A204.1 (cell line): ENCODE results near the gene NAA16.
"Not testable (repeated sequence)": the region's sequence is repeated elsewhere in the genome, so short reads cannot be mapped to it uniquely, and the experiment has no call there.

Experiments used
- FAIRE-seq: peaks from 2 replicates; lab custom pipeline; 2012; peaks lifted over from hg19 to GRCh38; lab: Jason Lieb, UNC

The NAA16 gene

DNA sequence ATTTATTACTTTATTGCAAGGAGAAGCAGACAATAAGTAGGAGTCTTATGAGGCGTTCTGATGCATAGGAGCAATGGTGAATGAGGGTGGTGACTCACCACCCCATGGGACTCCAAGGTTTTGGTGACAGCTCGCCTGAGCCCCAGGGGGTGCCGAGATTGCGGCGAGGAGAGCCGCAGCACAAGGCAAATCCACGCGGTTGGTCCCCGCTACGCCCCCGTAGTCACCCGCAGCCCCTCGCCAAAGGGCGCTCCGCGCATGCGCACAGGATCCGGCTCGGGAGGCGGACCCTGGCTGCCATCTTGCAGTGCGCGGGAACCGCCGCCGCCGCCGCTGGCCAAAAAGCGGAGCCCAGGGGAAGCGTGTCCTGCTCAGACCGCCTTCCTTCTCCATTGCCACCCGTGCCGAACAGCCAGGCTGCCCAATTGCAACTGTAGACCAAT is at the start of gene NAA16:
Gene NAA16, plus strand, starts transcription at position 305 of the 443 bp plus-strand sequence. CDS start 262 bp downstream, outside the sequence.
- FAIRE-seq = no peak

DNA sequence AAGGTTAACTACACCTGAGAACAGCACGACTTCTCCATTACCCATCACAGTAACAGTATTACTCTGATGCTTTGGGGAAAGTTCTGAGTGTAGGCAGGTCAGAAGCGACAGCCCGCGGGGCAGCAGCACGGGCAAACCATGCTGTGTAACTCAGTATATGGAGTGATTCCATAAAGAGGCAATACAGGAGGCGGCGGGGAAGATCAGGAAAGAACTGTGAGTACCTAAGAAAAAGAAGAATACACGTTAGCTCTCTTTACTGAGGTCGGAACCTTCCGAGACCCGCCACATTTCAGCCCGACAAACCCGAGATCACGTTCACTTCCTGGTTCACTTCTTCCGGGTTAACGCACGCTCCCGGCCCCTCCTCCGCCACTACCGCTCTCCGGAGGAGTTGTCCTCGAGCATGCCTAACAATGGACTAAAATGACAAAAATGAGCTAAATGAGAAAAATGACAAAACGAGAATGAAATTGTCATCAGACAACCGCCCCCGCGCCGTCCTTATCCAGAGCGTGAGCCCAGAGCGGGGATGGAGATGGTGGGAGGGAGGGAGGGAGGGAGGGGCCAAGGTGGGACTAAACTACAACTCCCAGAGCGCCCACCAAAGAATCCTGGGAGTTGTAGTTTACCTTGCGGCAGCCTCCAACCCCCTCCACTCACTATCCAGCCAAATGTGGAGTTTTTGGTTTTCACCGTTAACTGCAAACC is 47.7 kb upstream of the NAA16 start, which contains the start of gene MTRF1:
Gene MTRF1, minus strand, starts transcription at position 316 of the 711 bp plus-strand sequence. CDS start 2,669 bp downstream, outside the sequence.
- FAIRE-seq = no peak

DNA sequence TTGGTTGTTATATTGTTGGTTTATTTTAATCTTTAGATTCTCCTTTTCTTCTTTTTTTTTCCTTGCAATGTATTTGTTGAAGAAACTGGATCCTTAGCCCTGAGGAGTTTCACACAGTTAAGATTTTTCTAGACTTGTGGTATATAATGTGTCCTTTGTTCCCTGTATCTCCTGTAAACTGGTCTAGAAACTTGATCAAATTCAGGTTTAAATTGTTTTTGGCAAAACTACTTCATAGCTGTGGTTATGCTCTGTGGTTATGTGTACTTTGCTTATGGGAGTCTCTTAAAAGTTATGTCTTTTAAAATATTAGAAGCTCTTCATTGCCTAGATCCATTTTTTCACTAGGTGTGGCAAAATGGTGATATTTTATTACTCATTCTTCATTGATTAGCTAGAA is 44.0 kb upstream of the NAA16 start:
- FAIRE-seq = no peak

DNA sequence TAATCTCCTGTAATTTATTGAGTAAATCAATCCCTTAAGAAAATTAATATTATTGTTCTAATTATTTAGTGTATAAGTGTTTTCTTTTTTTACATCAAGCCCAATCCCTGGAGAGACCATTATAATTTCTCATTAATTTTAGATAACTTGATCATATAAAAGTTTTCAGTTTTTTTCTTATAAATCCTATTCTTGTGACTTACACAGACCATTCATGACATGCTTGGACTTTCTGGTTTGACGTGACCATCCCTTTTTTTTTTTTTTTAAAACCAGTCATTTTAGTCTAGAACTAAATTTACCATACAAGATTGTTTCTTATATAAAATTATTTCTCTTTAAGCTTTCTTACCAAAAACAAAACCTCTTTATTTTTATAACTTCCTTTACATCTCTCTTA is 42.3 kb upstream of the NAA16 start:
- FAIRE-seq = peak; percentile 23

DNA sequence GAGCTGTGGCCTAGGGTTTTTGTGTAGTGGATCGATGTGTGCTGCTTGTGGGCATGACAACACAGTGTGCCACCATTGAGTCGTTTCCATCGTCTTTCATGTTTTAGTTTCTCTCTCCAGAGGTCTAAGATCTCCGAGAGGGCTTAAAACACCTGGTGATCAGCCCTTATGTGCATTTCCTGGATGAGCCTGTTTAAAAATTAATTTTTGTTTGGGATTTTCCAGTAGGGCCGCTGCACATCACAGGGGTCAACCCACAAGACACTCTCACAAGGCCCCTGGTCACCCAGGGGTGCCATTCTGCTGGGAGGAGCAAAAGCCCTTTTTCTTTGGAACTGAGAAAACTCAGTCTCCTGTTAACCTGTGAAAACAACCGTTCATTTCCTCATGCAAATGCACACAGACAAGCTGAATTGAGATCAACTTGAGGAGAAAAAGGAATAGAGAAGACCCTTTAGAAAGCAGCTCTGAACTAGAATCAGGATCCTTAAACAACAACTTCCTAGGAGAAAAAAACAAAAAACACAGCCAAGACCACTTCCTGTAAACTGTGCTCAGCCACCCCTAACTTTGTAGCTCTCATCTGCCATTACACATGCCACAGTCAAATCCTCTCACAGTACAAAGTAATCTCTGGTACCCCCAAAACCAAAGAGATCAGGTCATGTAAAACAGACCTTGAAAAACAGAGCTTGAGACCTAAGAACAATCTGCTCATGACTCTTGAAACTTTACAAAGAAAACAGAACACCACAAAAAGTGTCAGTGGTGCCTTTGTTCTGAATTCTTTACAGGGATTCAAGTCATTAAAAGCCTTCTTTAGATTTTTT is 39.4 kb upstream of the NAA16 start:
- no peak for FAIRE-seq

DNA sequence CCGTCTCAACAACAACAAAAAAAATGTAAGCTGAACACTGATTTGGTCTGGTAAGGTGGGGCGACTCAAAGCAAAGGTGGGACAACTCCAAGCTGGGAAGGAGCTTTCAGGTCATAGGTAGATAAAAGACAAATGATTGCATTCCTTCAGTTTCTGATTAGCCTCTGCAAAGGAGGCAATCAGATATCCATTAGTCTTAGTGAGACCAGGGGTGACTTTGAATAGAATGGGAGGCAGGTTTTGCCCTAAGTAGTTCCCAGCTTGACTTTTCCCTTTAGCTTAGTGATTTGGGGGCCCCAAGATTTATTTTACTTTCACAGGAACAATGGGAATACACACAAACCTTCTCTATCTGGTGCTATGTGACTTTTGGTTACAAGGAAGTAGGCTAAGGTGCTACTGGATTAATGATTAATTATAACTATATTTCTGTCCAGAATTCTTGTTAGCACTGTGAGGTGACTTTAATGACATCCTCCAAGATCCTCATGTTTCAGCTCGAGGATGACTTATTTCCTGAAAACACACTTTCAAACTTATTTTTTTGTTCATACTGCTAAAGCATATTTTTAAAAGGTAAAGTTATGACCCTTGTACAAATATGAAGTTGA is 37.1 kb upstream of the NAA16 start:
- FAIRE-seq = no peak

DNA sequence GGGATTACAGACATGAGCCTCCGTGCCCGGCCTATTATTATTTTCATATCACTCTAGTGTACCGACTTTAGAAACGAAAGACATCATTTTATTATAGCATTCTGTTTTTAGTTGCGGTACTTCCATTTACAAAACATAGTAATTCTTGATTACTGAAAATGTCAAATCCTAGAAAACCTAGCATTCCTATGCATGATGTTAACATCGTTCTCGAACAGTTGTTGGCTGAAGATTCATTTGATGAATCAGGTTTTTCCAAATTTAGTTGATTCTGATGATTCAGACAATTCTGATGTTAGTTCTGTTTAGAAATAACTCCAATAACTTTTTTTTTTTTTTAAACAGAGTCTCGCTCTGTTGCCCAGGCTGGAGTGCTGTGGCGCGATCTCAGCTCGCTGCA is 36.2 kb upstream of the NAA16 start:
- no peak for FAIRE-seq

DNA sequence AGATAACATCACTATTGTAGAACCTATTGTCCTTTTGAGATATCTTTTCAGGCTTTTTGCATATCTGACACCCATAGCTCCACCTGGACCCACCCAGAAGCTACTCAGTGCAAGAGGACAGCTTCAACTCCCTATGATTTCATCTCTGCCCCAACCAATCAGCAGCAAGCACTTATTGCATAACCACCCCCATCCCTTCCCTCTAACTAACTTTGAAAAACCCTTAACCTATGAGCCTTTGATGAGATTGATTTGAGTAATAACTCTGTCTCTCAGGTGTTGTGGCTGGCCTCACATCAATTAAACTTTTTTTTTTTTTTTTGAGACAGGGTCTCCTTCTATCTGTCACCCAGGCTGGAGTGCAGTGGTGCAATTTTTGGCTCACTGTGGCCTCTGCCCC is 34.2 kb upstream of the NAA16 start:
- no peak for FAIRE-seq

DNA sequence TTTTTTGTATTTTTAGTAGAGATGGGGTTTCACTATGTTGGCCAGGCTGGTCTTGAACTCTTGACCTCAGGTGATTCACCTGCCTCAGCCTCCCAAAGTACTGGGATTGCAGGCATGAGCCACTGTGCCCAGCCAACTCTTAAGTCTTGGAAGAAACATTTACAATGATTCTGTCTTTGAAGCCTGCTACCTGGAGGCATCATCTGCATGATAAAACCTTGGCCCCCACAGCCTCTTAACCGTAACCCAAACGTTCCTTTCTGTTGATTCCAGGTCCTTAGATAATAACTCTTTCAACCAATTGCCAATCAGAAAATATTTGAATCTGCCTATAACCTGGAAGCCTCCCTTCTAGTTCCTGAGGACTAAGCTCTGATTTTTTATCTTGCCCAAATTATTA is 31.9 kb upstream of the NAA16 start:
- FAIRE-seq = not testable (repeated sequence)

DNA sequence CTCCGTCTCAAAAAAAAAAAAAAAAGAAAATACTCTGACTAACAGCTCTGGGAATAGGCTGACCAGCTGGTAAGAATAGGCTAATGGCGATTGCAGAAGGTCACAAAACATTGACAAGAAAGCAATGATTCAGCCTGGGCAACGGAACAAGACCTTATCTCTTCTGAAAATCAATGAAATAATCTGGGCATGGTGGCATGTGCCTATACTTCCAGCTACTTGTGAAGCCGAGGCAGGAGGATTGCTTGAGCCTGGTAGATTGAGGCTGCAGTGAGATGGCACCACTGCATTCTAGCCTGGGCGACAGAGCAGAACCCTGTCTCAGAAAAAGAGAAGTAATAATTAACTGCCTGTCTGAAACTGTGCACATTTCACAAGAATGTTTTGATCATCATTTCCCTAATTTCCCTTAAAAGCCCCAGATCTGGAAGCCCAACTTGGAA is 28.9 kb upstream of the NAA16 start:
- FAIRE-seq = no peak

DNA sequence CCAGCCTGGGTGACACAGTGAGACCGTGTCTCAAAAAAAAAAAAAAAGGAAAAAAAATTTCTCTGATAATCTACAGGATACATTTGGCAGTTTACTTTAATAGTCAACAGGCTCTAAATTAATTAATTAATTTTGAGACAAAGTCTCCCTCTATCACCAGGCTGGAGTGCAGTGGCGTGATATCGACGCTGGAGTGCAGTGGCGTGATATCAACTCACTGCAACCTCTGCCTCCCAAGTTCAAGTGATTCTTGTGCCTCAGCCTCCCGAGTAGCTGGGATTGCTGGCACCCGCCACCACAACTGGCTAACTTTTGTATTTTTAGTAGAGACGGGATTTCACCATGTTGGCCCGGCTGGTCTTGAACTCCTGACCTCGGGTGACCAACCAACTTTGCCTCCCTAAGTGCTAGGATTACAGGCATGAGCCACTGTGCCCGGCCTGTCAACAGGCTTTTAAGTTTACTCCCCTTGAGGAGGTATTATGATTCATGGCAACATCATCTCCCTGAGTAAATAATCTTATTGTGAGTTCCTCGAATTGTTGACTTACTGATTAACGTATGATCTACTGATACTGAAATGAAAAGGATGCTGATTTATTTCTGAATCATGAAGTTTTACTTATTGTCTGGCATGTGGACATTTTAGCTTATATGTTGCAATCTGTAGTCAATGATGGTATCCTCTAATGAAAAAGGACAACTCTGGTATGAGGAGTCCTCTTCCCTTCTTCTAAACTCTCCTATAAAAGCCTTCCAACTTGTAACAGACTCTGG is 26.4 kb upstream of the NAA16 start:
- no peak for FAIRE-seq

DNA sequence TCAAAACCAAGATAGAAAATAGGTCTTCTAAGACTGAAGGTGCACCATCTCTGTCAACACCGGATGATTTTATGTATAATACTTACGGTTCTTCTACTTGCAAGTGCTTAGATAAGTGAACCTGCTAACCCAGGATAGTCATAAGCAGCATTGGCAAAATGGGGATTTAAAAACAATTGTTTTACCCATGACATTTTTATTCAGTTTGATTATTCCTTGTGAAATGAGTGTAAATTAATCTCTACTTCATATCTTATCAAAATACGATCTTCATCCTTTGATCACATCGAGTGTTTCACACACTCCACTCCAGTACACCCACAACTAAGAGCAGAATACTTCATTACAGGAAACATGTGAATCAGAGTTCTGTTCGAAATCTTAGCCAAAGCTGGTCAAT is 24.7 kb upstream of the NAA16 start:
- FAIRE-seq = no peak

DNA sequence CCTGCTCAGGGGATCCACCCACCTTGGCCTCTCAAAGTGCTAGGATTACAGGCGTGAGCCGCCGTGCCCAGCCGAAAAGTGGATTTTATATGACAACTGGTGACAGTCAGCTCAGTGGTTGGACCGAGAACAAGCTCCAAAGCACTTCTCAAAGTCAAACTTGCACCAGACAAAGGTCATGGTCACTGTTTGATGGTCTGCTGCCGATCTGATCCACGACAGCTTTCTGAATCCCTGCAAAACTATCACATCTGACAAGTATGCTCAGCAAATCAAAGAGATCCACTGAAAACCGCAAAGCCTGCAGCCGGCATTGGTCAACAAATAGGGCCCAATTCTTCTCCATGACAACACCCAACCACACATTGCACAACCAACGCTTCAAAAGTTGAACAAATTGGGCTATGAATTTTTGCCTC is 21.6 kb upstream of the NAA16 start:
- no peak for FAIRE-seq

DNA sequence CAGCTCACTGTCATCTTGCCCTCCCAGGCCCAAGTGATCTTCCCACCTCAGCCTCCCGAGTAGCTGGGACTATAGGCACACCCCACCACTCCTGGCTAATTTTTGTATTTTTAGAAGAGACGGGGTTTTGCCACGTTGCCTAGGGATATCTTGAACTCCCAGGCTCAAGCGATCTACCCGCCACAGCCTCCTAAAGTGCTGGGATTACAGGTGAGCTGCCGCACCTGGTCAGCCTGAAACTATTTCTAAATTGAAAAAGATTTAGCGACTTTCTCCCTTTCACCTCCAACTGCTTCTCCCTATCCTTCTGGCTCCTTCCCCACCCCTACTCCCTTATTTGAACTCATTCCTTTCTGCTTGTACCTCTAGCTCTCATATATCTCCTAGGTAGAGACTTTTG is 19.8 kb upstream of the NAA16 start:
- no peak for FAIRE-seq

DNA sequence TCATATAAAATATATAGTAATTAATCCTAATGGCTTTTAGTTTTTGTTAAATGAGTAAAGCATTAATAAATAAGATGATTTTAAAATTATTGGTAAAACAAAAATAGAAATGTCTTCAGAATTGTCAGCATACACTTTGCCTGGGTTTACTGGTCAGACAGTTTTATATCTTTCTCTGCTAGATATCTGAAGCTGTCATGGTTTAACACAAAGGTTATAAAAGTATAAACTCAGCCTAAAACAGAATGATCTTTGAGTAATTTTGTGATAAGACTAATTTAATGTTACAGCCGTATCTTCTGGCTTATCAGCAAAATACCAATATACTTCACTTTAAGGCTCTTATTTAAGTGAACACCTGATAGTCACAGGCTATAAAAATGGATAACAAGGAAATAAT is 17.8 kb upstream of the NAA16 start:
- FAIRE-seq = no peak

DNA sequence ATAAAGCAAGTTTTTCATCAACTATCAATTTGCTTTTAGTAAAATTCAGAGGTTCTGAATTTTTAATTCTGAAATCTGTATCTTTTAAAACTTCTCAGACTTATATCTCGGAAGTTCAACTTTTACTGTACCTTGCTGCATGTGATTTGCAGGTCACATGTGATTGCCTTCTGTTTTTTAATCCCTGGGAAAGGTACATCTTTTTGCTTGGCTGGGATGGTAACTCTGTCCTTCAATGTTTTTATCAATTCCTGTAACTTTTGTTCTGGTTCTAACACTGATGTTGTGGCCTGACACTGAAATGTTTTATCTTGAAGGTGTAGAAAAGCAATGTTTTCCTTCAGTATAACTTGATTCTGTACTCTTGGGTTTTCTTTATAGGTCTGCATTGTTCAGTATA is 16.2 kb upstream of the NAA16 start:
- no peak for FAIRE-seq

DNA sequence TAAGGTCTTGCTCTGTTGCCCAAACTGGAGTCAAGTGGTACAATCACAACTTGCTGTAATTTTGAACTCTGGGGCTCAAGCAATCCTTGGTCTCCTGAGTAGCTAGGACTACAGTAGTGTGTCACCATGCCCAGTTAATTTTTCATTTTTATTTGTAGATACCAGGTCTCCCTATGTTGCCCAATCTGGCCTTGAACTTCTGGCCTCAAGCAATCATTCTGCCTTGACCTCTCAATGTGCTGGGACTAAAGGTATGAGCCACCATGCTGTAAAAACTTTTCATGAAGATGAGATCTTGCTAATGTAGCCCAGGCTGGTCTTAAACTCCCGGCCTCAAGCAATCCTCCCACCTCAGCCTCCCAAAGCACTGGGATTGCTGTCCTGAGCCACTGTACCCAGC is 15.1 kb upstream of the NAA16 start:
- no peak for FAIRE-seq

DNA sequence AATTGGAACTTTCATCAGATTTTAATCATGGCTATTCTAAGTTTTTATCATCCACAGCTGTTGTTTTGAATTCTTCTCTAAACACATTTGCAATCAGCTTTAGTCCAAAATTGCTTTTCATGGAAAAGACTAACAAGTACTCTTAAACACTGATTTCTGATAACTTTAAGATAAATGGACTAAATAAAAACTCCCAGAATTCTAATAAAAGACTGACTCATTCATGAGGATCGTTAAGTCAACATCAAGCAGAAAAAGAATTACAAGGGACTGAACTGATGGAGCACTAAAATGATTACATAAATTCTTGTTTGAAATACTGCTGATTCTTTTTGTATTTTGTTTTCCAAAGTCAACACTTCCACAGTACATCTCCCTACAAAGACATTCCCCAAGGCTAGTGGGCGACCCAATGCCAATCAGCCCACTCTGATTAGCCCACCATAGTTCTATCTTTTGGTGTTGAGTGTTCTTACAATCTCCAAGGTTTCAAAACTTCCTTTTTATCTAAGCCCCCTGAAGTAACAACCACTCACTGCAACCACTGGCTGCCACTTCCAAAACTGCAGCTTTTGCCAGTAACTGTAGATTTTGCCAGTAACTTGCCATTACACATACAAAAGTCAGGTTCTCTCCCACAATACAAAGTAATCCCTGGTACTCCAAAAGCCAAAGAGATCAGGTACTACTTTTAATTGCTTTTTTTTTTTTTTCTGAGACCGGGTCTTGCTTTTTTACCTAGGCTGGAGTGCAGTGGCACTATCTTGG is 14.0 kb upstream of the NAA16 start:
- no peak for FAIRE-seq

DNA sequence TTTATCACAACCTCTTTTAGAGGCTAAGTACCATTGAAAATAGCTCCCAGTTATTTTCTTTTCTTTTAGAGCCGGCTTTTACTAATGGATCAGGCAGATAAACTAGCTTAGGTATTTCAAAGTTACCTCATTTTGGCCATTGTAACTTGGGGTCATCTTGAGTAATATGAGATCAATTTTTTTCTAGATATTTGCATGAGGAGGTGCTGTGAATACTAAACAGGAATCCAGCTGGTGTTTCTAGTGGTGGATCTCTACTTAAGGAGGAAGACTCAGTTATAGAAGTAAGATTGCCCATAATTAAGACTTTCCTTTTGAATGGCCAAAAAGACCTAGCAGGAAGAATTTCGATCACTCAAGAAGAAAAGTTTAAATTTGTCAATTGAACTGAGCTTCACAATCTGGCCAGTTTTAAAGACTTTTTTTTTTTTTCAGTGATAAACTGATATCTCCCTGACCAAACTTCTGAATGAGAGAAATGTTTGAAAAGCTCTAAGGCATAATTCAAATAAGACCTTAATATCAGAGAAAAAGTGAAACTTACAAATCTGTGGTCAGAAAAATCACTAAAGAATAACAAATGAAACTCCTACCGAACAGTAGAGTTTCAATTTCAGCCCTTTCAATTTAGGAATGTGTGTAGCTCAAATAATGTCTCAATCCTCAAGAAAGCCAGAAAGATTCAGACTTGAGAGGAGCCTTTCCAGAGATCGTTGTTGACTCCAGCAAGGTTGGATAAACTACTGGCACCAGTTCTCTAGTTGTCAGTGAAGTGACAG is 11.6 kb upstream of the NAA16 start:
- FAIRE-seq = no peak

DNA sequence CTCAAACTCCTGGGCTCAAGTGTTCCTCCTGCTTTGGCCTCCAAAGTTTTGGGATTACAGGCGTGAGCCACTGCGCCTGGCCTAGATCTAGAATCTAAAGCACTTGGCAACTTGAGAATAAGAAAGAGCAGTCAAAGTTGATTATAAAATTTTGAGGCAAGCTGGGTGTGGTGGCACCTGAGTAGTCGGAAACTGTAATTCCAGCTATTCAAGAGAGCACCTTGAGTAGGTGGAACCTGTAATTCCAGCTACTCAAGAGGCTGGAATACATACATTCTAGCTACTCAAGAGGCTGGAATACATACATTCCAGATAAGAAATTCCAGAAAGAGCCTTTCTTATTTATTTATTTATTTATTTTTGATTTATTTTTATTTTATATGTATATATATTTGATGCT is 8.3 kb upstream of the NAA16 start:
- FAIRE-seq = no peak

DNA sequence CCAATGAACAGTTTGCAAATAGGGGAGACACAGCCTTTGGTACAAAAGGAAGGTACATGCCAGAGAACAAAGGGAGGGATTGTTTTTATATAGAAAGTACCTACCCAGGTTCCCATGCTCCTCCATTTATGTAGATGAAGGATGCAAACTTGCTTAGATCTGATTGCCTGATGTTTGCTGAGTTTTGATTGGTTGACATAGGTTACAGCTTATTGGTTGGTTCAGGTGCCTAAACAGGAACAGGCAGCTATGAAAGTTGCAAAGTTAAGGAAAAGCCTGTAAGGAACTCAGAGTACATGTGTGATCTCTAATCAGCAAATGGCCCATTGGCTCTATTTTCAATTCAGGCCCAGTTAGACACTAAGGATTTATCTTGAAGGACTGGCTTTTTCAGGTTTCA is 6.5 kb upstream of the NAA16 start:
- FAIRE-seq = no peak
